Measurements from ENCODE around the gene MRPL24. TPM values are rescaled to one million over a fixed set of nuclear protein-coding genes. Genes with fewer than 3 reads are reported as not detected.

The MRPL24 gene
- total and polyA plus RNA-seq, 2 of the 13 experiments (the other 11 are each of a cell fraction or from before 2014, with no cell fraction given): 38.1 to 42.9 TPM

GRCh38 chr1:156751757-156752481, 11.0 kb upstream of the MRPL24 start (continued):
- TF ChIP-seq RARA (CRISPR knock-in tag; IDR thresholded peaks at IDR 0.05) (0 out of 2 replicates have a peak, but pooled peaks have one; percentile 28), PHF20 (CRISPR knock-in tag; IDR thresholded peaks at IDR 0.05) (0 out of 2 replicates have a peak, but pooled peaks have one; percentile 32), PITX1 (CRISPR knock-in tag; IDR thresholded peaks at IDR 0.05) (no peak), MXD4 (CRISPR knock-in tag; IDR thresholded peaks at IDR 0.05) (peak; percentile 67), KIAA2018 (CRISPR knock-in tag; IDR thresholded peaks at IDR 0.05; ENCODE audit: borderline replicate concordance) (no peak), MED1 (CRISPR knock-in tag; IDR thresholded peaks at IDR 0.05) (no peak; the same call in 1 of the 2 replicates), ZFP41 (CRISPR knock-in tag; IDR thresholded peaks at IDR 0.05; ENCODE audit: borderline replicate concordance) (peak; percentile 45; the same call in 1 of the 2 replicates), ZNF558 (CRISPR knock-in tag; IDR thresholded peaks at IDR 0.05; ENCODE audit: borderline replicate concordance) (no peak; the same call in 1 of the 2 replicates), FOSL2 (CRISPR knock-in tag; IDR thresholded peaks at IDR 0.05) (peak; percentile 63), KDM3A (CRISPR knock-in tag; IDR thresholded peaks at IDR 0.05; ENCODE audit: low read depth) (no peak), KAT2B (IDR thresholded peaks at IDR 0.05; ENCODE audit: borderline replicate concordance, low read depth, low read length) (no peak), GMEB1 (CRISPR knock-in tag; IDR thresholded peaks at IDR 0.05; ENCODE audit: borderline replicate concordance) (peak; percentile 86), NCOR1 (IDR thresholded peaks at IDR 0.05; ENCODE audit: borderline replicate concordance, low read length) (no peak), MEIS1 (CRISPR knock-in tag; IDR thresholded peaks at IDR 0.05; ENCODE audit: borderline replicate concordance) (peak; percentile 59; the same call in 1 of the 2 replicates), MAFG (CRISPR knock-in tag; IDR thresholded peaks at IDR 0.05) (no peak), ZNF772 (CRISPR knock-in tag; IDR thresholded peaks at IDR 0.05) (no peak), ZSCAN22 (CRISPR knock-in tag; IDR thresholded peaks at IDR 0.05) (0 out of 2 replicates have a peak, but pooled peaks have one; percentile 37)
- TF ChIP-seq, protein P1, sequence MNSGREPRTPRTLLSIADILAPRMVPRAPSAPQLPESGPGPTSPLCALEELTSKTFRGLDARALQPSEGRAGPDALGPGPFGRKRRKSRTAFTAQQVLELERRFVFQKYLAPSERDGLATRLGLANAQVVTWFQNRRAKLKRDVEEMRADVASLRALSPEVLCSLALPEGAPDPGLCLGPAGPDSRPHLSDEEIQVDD (CRISPR knock-in tag; IDR thresholded peaks at IDR 0.05; ENCODE audit: borderline replicate concordance): no peak; the same call in 1 of the 2 replicates

Data from HepG2 (cell line).